Activated CD4-positive, alpha-beta T cell treated with anti-CD3 and anti-CD28 coated beads for 4 hours (primary cell): ENCODE results near the gene SNF8.
A peak's percentile ranks its signal among the peaks of the same experiment; 100 is the strongest.

Experiments used
- DNase-seq, 2 donors: peaks; one replicate each; pipeline ENCODE4 v3.0.0-alpha.2; 2020

SNF8 gene

GRCh38 chr17:48928876-48929811, 15.5 kb downstream of the SNF8 start:
- DNase-seq, result no peak

GRCh38 chr17:48927978-48928745, 16.5 kb downstream of the SNF8 start:
- DNase-seq, result no peak

GRCh38 chr17:48925991-48926342, 18.7 kb downstream of the SNF8 start:
- no peak for DNase-seq

GRCh38 chr17:48925251-48925990, 19.2 kb downstream of the SNF8 start:
- DNase-seq, result no peak

- DNase-seq, result peak; percentile 53 to 60
These were observed 29.0 kb downstream of the SNF8 start for GRCh38 chr17:48915459-48916282.

GRCh38 chr17:48912476-48912875, 32.2 kb downstream of the SNF8 start:
- no peak for DNase-seq

- no peak for DNase-seq
These were observed 34.3 kb downstream of the SNF8 start for GRCh38 chr17:48910370-48910769.

GRCh38 chr17:48909783-48910182, 34.9 kb downstream of the SNF8 start:
- DNase-seq, result no peak

GRCh38 chr17:48908853-48909394, 35.7 kb downstream of the SNF8 start:
- DNase-seq, result peak; percentile 92

GRCh38 chr17:48908047-48908843, 36.4 kb downstream of the SNF8 start, which contains the start of gene UBE2Z:
TSS of gene UBE2Z (plus strand) at chr17:48908407. CDS start at chr17:48908504, 97 bp downstream.
- peak; percentile 88 to 91 for DNase-seq

- no peak for DNase-seq
These were observed 37.0 kb downstream of the SNF8 start for GRCh38 chr17:48907713-48908046.

- no peak for DNase-seq
These were observed 38.6 kb downstream of the SNF8 start for GRCh38 chr17:48905987-48906515.

- DNase-seq, result no peak
These were observed 40.2 kb downstream of the SNF8 start for GRCh38 chr17:48904428-48904827.

GRCh38 chr17:48903401-48903800, 41.2 kb downstream of the SNF8 start:
- DNase-seq, result no peak

- no peak for DNase-seq
These were observed 43.4 kb downstream of the SNF8 start for GRCh38 chr17:48901241-48901640.

- no peak for DNase-seq
These were observed 49.8 kb downstream of the SNF8 start for GRCh38 chr17:48894886-48895285.

GRCh38 chr17:48893646-48894508, 50.8 kb downstream of the SNF8 start:
- DNase-seq, result no peak

GRCh38 chr17:48892940-48893645, 51.5 kb downstream of the SNF8 start:
- DNase-seq, result no peak

- no peak for DNase-seq
These were observed 54.6 kb downstream of the SNF8 start for GRCh38 chr17:48890086-48890485.
